Measurements from ENCODE around the gene ADCYAP1R1. TPM values are rescaled to one million over a fixed set of nuclear protein-coding genes. Genes with fewer than 3 reads are reported as not detected.

Gene ADCYAP1R1
- total RNA-seq, 1 donor from 2014 or later: 0.39 TPM

- no peak overlapping the region for H3K27ac Mint-ChIP-seq
- H3F3A ChIP-seq (ENCODE audit: low read depth): no peaks in the 10 kb centered on the region
- no peak overlapping the region for H3K4me3 Mint-ChIP-seq
- H3K36me3 ChIP-seq: no peaks in the 10 kb centered on the region
- TF ChIP-seq CTCF (IDR thresholded peaks at IDR 0.05): no peak
- TF ChIP-seq EZH2 (IDR thresholded peaks at IDR 0.05): no peak
- no peak for TF ChIP-seq EZH2phosphoT487 (IDR thresholded peaks at IDR 0.05)
- H3K79me2 ChIP-seq (ENCODE audit: low read depth): no peaks in the 10 kb centered on the region
- peaks cover 14% of the 10 kb centered on the region for H3K27me3 Mint-ChIP-seq (ENCODE audit: insufficient read depth, low read depth)
- H3K36me3 Mint-ChIP-seq: peaks cover 4% of the 10 kb centered on the region
- H3K27ac ChIP-seq: no peak overlapping the region
- peaks cover 3% of the 10 kb centered on the region for H4K20me1 ChIP-seq (ENCODE audit: low read depth)
- no peaks in the 10 kb centered on the region for H3K9me3 ChIP-seq (ENCODE audit: low read depth)
- H3K4me1 ChIP-seq: no peaks in the 10 kb centered on the region
- H2AFZ ChIP-seq (replicated peaks): no peak overlapping the region
- no peaks in the 10 kb centered on the region for H3K4me1 Mint-ChIP-seq
- no peak overlapping the region for H3K4me2 ChIP-seq
- no peak overlapping the region for H3K4me3 ChIP-seq
- no peak overlapping the region for H3K9ac ChIP-seq
- H3K27me3 ChIP-seq: peaks cover 5% of the 10 kb centered on the region
- no peaks in the 10 kb centered on the region for H3K9me3 Mint-ChIP-seq
- no peak for DNase-seq (ENCODE audit: low spot score)
These were observed 57.6 kb downstream of the ADCYAP1R1 start for GRCh38 chr7:31109751-31110150.

GRCh38 chr7:31110331-31111108, 58.4 kb downstream of the ADCYAP1R1 start:
- no peaks in the 10 kb centered on the region for H3K36me3 ChIP-seq
- H3K9ac ChIP-seq: no peak overlapping the region
- no peaks in the 10 kb centered on the region for H3K4me1 ChIP-seq
- Mint-ChIP-seq H3K4me3 (no peak overlapping the region), H3K27me3 (ENCODE audit: insufficient read depth, low read depth) (peaks cover 14% of the 10 kb centered on the region), H3K4me1 (no peaks in the 10 kb centered on the region), H3K36me3 (peaks cover under 1% of the 10 kb centered on the region), H3K27ac (no peak overlapping the region), H3K9me3 (no peaks in the 10 kb centered on the region)
- peaks cover 3% of the 10 kb centered on the region for H4K20me1 ChIP-seq (ENCODE audit: low read depth)
- no peak for DNase-seq (ENCODE audit: low spot score)
- no peak overlapping the region for H3K4me2 ChIP-seq
- no peak for TF ChIP-seq EZH2phosphoT487 (IDR thresholded peaks at IDR 0.05)
- no peak for TF ChIP-seq CTCF (IDR thresholded peaks at IDR 0.05)
- TF ChIP-seq EZH2 (IDR thresholded peaks at IDR 0.05): no peak
- H3K79me2 ChIP-seq (ENCODE audit: low read depth): no peaks in the 10 kb centered on the region
- no peak overlapping the region for H2AFZ ChIP-seq (replicated peaks)
- H3K27me3 ChIP-seq: peaks cover 6% of the 10 kb centered on the region
- H3K4me3 ChIP-seq: no peak overlapping the region
- H3K9me3 ChIP-seq (ENCODE audit: low read depth): no peaks in the 10 kb centered on the region
- no peak overlapping the region for H3K27ac ChIP-seq
- no peaks in the 10 kb centered on the region for H3F3A ChIP-seq (ENCODE audit: low read depth)

GRCh38 chr7:31111109-31111451, 59.0 kb downstream of the ADCYAP1R1 start:
- Histone ChIP-seq H3K27ac (no peak overlapping the region), H3K4me3 (no peak overlapping the region), H3K36me3 (no peaks in the 10 kb centered on the region), H3K79me2 (ENCODE audit: low read depth) (no peaks in the 10 kb centered on the region), H2AFZ (replicated peaks) (no peak overlapping the region), H3F3A (ENCODE audit: low read depth) (no peaks in the 10 kb centered on the region), H3K27me3 (peaks cover 6% of the 10 kb centered on the region), H3K9me3 (ENCODE audit: low read depth) (no peaks in the 10 kb centered on the region), H3K4me2 (no peak overlapping the region), H3K9ac (no peak overlapping the region), H3K4me1 (no peaks in the 10 kb centered on the region), H4K20me1 (ENCODE audit: low read depth) (peaks cover 3% of the 10 kb centered on the region)
- DNase-seq (ENCODE audit: low spot score): no peak
- H3K36me3 Mint-ChIP-seq: no peaks in the 10 kb centered on the region
- H3K4me3 Mint-ChIP-seq: no peak overlapping the region
- H3K4me1 Mint-ChIP-seq: no peaks in the 10 kb centered on the region
- no peaks in the 10 kb centered on the region for H3K9me3 Mint-ChIP-seq
- TF ChIP-seq EZH2phosphoT487 (IDR thresholded peaks at IDR 0.05) (no peak), EZH2 (IDR thresholded peaks at IDR 0.05) (no peak), CTCF (IDR thresholded peaks at IDR 0.05) (no peak)
- H3K27me3 Mint-ChIP-seq (ENCODE audit: insufficient read depth, low read depth): peaks cover 16% of the 10 kb centered on the region
- no peak overlapping the region for H3K27ac Mint-ChIP-seq
